Measurements from ENCODE around the gene SEMA6A.

SEMA6A gene

DNA sequence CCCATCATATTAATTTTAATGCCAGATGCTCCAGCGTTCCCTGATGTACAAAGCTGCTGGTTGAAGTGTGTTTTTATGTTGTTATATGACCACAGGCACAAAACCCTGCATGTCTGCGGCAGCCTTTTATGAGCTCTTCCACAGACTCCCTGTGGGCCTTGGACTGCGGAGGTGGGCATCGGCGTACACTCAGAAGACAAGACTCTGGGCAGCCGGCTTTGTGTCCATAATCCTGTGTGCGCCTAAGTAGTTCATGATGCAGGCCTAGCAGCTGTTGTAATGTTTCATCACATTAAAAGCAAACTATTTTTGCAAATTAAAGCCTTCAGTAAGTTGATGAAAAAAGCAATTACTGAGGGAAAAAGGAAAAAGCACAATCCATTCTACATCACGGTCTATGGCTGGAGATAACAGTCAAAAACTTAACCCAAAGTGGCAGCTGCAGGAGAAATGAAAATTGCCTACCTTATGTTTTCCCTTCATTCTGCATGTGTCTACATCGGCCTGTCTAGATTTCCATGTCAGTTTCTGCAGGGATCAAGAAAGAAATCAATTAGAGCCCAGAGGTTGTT is 78.8 kb downstream of the SEMA6A start:
- DNase-seq (ENCODE audit: low read depth) = no peak

DNA sequence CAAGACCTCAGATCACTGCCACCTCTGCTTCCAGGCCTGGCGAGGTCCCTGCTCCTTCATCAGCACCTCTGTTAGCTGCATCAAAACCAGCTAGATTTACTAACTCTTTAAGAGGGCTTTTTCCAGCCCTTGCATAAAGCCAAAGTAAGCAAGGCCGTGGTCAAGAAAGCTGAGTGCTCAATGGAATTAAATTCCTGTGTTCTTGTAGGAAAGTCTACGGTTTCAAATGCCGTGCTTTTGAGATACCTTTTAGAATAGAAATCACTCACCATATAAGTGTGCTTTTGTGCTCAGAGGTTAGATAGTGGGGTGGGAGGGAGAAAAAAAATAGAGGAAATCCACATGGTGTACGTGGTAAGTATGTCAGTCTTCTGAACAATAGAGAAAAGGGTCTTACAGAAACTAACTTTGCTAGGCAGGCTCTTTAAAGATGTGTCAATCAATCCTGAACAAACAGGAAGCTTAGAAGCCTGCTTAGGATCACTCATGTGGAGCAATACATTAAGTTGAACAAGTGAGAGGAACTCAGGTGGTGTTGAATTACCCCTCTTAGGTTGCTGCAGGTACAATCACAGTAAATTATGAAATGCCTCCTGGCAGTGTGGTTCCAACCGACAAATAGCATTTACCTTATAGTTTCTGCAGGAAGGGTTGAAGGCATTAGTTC is 79.7 kb downstream of the SEMA6A start:
- DNase-seq (ENCODE audit: low read depth) = no peak

DNA sequence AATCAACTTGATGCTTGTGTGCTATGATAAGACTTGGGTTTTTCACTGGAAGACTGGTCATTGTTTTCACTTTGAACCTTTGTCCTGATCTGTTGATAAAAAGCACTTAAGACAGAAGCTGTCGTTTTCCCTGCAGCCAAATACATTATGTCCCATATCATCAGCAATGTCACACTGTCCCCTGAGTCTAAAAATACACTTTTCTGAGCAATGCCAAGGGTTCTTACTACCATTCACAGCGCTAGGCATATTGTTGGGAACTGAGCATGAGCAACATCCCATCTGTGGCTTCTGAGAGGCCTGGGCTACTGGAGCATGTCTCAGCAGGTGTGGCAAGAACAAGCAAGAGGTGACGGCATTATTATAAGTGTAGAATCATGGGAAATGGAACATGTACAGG is 81.8 kb downstream of the SEMA6A start:
- DNase-seq (ENCODE audit: low read depth) = no peak

DNA sequence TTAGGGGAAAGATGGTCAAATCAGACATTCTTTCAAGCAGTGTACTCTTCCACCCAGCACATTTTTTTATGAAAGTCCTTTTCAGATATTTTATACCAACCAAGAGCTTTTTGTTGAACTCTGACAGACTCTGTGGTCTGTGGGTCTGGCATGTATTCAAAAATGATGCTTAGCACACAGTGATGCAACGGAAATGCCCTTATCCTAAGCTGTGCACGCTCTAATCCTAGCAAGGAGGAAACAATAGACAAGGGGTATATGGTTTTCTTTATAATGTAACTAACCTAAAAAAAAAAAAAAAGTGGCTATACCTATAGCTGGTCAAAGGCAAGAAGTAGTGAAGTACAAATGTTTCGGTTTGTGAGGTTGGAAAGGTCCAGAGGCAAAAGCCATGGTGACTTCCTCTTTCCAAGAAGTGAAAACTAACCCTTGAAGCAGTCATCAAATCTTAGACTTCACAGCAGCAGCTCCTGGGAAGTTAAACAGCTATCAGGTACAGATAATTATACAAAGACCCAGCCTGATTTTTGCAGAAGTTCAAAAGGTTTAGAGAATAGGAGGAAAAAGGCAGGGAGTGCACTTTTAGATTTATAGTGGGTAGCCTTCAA is 82.5 kb downstream of the SEMA6A start:
- DNase-seq (ENCODE audit: low read depth) = no peak

DNA sequence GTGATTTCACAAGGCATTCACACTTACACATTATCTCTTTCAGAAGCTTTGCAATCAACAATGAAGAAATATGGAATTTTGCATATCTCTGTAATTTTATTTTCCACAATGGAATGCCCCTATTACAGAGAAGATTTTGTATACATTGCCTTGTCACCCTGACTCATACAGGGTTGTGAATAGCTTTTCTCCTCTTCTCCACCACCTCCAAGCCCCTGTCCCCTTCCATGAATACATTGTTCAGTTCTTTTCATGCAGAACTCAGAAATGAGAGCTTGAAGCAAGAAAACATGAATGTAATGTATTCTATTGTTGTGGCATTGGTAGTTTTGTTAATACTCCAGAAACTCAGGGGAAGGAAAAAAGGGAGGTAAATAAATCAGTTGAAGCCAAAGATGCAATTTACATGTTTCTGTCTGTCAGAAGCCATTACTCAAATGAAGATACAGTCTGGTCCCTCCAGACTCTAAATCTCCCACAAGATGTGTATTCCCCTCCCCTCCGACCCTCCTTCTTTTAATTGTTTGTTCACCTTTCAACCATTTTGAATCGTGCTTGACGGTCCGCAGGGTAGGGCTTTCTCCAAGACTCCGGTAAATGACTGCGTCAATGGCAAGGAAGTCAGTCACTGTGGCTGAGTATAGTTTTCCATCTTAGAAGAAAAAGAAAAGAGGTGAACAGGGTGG is 86.1 kb downstream of the SEMA6A start:
- no peak for DNase-seq (ENCODE audit: low read depth)

DNA sequence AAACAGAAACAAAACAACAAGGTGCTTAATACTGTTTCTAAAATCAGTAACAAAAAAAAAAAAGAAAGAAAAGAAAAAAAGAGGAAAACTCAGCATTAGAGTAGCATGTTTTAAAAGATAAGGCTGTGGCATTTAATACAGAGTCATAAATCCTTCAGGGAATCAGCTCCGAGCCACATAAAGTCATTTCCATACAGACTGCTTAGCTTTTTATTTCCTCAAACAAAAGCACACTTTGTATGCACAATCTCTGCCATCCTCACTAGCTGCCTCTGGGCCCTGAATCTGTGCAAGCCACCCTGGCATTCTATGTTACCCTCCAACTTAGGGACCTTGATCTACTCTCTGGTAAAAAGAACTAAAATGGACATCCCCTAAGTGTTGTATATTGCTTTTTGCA is 87.6 kb downstream of the SEMA6A start:
- no peak for DNase-seq (ENCODE audit: low read depth)

DNA sequence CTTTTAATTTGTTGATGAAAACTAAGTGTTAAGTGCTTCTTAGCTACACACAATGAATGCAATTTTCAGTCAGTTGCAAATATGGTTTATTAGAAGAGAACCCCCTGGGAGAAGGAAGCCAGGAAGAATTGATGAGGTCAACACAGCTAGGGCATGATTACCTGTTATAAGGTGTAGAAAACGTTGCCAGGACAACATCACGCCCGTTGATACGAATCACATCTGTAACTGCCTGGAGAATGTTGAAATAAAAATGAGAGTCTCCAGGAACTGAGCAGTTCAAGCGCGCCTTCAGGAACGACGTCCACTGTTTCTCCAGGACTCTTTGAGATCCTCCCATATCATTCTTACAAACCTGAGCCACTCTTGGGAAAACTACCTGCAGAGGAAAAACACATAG is 88.0 kb downstream of the SEMA6A start:
- DNase-seq (ENCODE audit: low read depth) = no peak

DNA sequence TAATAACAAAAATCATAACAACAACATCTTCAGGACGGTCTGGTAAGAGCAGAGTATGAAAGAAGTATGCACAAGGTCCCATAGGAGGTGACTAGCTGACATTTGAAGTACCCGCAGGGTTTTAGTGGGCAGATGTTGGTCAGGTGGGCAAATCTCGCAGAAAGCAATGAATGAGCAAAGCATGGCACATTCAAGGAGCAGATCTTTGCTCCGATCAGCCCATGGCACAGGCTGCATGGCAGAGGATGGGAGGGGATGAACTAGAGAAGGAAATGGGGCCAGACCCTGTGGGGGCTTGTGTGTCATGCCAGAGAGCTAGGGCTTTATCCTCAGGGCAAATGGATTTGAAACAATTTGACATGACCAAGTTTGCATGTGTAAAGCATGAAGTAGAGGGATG is 90.0 kb downstream of the SEMA6A start:
- DNase-seq (ENCODE audit: low read depth) = no peak

DNA sequence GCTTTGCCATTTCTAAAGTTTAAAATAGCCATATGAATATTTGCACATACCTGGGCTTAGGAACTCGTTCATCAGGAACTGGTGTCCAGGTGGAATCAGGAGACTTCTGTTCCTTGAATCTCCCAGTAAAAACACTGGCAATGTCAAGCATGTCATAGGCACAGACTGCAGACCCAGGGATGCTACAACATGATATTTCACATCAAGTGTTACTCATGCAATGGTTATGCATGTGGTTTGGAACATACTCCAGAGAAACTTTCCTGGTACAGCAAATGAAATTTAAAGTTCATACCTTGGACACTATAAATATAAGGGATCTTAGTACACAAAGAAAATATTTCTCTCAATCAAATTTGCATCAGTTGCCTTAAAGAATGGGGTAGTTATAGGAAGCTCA is 92.2 kb downstream of the SEMA6A start:
- DNase-seq (ENCODE audit: low read depth) = no peak

DNA sequence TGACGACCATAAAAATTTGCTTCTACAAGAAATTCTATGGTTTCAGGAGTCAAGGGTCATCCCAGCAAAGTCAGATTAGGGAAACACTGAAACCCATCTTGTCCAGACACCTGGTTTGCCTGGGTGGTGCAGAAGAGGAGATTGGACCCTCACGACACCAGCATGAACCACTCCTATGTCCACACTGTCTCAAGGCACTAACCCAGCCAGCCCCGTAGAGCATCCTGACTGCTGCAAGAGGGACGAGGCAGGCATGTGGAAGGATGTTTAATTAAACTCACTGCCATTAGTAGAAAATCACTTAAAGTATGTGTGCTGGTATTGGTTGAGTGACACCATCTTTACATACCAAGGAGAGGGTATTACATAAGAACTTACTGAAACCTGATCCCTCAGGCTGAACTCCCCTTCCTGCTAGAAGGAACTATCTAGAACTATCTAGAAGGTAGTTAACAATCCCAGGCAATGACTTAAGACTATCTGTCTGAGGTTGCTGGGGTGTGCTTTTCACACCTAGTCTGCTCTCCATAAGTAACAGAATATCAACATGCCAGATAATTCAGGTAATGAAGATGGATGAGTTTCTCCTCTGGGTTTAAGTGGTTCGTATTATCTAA is 93.6 kb downstream of the SEMA6A start:
- no peak for DNase-seq (ENCODE audit: low read depth)

DNA sequence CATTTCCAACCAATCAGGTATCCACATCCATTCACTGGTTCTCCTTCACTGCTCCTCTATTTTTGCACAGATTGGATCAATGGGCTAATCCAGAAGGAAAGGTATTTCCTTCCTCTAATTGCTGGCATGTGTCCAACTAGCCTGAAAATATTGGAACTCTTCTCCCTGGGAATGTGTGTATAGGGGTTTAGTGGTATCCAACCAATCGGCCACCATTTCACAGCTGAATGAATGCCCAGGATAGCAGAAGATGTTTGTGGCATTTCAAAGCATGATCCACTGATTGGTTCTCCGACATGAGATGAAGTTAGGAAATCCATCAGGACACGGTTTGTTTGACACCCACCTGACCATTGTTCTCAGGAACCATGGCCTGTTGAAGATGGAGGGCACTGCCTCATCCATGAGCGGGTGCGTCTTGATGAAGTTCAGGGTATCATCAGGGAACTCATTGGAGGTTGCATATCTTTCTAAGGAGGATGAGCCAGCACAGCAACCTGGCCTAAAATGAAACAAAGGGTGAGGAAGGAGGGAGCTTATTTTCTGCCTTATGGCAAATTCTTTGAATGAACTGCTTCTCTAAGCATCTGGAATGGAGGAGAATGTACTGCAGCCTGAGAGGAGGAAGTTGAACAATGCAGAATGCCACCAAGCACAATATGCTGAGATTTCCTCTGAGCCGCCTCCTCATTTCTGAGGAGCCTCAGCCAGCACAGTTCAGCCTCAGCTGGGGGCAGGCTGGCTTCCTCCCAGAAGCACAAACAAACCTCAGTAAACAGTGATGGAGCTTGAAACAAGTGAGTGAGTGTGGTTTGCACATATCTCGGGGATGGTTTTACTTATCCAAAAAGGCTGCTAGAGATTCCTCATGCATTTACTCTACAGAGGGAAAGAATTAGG is 94.6 kb downstream of the SEMA6A start:
- DNase-seq (ENCODE audit: low read depth) = no peak

DNA sequence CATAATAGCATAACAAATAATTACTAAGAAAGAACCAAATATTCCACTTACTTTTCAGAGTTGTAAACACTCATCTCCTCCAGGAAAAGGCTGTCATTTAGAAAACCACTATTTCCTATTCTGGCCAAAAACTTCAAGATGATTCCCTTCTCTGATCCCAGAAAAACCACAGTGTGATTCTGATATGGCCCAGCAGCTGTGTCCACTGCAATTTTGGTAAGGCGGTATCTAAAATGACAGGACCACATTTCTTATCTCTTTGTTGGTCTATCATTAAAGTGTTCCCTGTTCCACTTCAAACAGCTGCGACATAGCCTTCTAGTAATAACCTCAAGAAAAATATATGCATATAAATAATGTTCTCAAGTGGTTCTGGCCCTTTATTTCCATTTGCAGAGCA is 96.1 kb downstream of the SEMA6A start:
- no peak for DNase-seq (ENCODE audit: low read depth)

DNA sequence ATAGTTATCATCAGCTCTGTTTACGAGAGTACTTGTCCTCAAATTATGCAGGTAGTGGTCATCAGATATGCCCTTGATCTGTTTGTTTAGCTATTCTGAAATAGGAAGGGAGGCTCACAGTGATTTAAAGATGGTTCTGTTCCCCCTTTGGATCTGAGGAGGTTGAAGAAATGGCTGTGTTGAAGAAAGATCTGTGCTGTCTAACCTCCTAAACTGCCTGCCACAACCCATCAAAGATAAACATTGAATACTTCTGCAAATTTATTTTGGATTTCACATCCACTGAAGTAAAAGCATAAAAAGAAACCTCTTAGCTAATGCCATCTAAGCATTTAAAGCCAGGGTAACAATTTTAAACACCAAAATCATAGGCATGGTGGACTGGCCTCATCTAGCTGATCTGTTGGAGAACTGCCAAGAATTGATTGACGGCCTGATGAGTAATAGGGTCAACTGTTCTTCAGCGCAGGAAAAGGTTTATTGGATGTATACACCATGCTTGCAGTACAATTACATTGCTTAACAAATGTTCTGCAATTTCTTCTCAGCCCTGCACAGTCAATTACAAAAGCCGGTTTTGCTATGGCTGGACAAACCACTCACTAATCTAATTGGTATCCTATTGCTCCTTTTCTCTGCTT is 97.6 kb downstream of the SEMA6A start:
- DNase-seq (ENCODE audit: low read depth) = no peak

DNA sequence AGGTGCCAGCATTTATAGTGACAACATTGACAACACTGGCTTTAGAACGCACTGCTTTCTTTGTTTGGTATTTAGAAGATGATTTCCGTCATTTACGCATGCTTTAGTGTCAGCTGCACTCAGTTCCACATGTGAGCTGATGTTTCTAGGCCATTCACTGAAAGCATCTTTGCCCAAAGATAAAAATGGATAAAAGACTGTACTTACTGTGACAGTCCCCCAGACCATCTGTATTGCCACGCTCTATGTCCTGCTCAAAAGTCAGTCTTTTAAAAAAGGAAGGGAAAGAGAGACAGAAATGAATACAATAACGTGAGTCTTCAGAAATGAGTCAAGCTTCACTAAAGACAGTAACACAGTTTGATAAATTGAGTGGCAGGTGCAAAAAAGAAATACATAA is 99.3 kb downstream of the SEMA6A start:
- DNase-seq (ENCODE audit: low read depth) = no peak

DNA sequence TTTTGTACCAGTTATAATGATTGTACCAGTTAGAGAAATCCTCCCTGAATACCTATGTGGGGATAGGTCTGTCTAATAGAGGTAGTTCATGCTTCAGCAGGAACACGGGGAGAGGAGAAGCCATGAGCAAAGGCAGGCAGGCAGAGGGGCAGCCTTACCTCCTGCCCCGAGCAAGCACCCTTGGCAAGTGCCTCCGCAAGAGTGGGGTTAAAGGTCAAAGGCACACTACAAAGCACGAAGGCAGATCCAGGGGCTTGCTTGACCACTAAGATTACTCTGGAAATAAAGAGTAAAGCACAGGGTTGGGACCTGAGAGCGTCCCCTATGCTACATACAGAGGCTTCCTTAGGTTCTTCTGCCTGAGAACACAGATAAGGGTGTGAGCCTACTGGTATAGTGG is 100.9 kb downstream of the SEMA6A start:
- DNase-seq (ENCODE audit: low read depth) = no peak

DNA sequence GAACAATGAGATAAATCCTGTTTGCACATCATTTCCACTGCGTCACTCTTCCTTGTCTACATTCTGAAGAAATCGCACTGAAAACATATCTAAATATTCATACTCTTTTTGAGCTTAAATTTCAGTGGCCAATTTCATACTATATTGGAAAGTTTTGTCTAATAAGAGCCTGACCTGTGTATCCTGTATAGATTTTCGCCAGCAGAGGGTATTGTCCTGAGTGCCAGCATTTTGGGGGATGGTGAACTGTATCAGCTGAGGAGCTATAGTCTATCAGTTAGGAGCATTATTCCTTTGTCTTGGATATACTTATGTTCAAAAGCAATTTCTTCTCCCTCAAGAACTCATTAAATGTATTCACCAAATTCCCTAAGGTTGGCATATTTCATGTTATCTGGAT is 102.3 kb downstream of the SEMA6A start:
- no peak for DNase-seq (ENCODE audit: low read depth)

DNA sequence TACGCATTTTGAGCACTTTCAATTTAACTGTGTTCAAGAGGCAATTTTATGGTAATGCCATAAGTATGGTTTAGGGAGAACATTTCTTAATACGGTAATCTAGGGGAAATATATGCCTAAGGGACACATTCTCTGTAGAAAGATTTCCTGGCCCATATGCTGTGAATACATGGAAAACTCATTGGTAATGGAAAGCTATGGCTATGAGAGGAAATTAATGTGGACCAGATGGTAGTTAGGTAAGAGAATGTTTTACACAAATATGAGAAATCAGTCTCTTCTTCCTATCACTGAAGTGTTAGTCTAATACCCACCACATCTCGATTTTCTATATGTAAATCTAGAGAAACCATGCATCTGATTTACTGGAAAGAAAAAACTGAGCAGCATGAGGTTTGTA is 105.0 kb downstream of the SEMA6A start:
- DNase-seq (ENCODE audit: low read depth) = no peak

DNA sequence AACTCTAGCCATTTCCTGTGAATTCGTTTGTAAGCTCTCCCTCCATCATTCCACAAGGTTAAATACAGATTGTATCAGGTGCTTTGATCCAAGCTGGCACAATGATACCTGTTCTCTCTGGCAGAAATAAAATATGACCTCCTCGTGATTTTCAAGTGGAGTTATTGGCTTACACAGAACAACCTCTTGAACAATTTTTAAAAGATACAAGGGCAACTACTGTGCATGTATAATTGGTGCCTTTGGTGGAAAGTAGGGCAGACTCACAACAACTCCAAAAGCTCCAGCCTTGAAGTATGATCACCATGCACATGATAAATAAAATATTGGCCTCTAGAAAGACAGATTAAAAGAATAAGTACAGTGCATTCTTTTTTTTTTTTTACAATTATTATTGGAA is 106.0 kb downstream of the SEMA6A start:
- no peak for DNase-seq (ENCODE audit: low read depth)

DNA sequence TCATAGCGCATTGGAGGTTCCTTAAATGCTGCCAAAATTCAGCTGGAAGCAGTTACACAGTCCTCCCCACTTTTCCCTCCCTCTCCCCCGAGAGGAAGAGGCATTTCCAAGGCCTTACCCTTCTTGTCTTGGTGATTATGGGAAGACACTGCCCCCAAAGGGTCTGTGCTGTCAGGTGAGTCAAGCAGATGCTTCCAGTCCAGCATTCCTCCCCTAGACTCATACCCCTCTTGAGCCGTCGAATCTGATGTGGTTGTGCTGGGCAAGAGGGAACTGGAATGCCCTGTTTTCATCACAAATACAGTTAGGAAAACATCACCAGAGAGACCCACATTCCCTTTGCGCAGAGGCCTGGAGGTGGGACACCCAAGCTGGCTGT is 107.2 kb downstream of the SEMA6A start:
- no peak for DNase-seq (ENCODE audit: low read depth)

DNA sequence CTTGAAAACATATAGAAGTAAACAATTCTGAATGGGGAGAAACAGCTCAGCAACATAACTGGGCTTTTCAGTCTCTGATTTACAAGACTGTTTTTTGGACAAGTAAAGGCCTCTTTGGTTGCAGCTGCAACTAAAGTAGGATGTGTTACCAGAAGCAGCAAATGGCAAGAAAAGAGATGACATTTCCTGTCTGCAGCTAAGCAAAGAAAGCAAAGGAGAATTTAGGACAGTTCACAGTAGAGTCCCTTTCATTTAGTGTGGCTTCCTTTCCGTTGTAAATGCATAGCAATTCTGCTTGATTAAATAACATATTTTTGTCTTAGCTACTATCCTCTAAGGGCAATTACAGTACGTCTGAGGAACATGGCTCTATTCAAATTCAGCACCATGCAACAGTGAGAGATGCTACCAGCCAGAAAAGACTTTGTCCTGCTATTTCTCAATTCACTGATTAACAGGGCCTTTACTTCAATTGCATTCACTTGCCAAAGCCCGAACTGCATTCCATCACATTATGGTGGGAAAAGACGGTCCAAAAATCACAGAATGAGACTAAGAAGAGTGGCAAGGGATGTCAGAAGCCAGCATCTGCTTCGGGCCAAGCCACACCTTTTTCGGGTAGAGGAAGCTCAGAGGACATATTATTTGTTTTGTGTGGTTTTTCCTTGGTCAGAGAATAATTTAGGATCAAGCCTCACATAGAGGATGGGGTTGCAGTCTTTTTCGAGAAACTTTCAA is 107.7 kb downstream of the SEMA6A start:
- DNase-seq (ENCODE audit: low read depth) = no peak

DNA sequence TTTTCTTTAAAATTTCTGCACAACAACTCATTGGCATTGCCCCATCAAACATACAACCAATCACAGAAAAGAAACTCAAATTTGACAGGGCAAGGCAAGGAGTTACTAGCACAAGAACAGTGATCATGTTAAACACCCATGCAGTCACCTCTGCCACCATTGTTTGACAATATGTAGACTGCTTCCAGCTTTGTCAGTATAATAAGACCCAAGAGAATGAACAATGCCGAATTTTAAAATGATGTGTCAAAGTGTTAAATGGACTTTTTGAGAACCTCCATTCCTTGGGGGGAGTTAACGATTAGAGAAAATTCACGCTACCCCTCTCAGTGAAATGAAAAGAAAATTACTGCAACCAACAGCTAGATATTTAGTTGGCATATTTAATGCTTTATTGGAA is 109.2 kb downstream of the SEMA6A start:
- DNase-seq (ENCODE audit: low read depth) = no peak

Data from T-helper 22 cell (primary cell).